Erythroblast (primary cell): Measurements from ENCODE around the gene NUTM2F.

Experiments
- DNase-seq, 2 experiments: peaks; one replicate each; lab custom pipeline; 2025; lab: John Stamatoyannopoulos, UW
- GATA1 ChIP-seq: IDR thresholded peaks from 2 replicates; pipeline ENCODE4 v1.6.1; 2011; ENCODE audit warnings: low read depth, mild to moderate bottlenecking, control low read depth, low read length, moderate library complexity
- POLR2A ChIP-seq: IDR thresholded peaks from 2 replicates; pipeline ENCODE4 v1.6.1; 2011; ENCODE audit warnings: mild to moderate bottlenecking, low read length

The NUTM2F gene

GRCh38 chr9:94270009-94270408, 58.4 kb downstream of the NUTM2F start:
- TF ChIP-seq GATA1 (no peak), POLR2A (no peak)
- DNase-seq, result no peak

GRCh38 chr9:94269264-94269663, 59.2 kb downstream of the NUTM2F start:
- TF ChIP-seq GATA1, result no peak
- no peak for TF ChIP-seq POLR2A
- no peak for DNase-seq
